ENCODE measurements around the gene ADSL. TPM values are rescaled to one million over a fixed set of nuclear protein-coding genes. Genes with fewer than 3 reads are reported as not detected.

ADSL gene
- total RNA-seq, 1 experiment from 2014 or later: 93.8 TPM

DNA sequence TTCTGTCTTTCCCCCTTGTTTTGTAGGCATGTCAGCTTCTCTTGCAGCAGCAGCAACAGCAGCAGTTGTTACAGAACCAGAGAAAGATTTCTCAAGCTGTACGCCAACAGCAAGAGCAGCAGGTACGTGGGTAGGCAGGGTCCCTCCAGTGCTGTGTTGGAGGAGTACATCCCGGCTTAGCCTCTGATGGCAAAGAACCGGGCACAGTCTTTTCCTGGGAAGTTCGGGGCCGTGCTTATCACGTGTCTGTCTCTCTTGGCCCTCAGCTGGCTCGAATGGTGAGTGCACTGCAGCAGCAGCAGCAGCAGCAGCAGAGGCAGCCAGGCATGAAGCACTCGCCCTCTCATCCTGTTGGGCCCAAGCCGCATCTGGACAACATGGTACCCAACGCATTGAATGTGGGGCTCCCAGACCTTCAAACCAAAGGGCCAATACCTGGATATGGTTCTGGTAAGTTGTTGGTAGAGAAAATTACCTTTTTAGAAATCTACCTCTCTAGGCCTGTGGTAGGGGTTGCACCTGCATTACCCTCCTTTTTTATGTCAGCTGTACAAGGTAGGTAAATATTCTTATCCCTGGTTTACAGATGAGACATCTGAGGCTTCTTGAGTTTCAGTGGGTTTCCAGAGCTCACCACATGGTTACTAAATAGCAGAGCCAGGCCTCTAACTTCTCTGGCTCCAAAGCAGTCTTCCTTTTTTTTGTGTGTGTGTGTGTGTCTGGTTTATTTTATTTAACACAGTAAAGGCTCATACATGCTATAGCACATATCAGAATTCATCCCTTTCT lies 45.2 kb upstream of the ADSL start:
- ATAC-seq: no peak
- intact Hi-C loops (cut with micrococcal nuclease): no loop called here
- H3K9me2 ChIP-seq (replicated peaks; ENCODE audit: low read length): no peaks in the 10 kb centered on the region
- no peaks in the 10 kb centered on the region for H4K20me1 ChIP-seq (ENCODE audit: low read length)
- no peaks in the 10 kb centered on the region for H3K9me3 ChIP-seq (ENCODE audit: low read length)
- TF ChIP-seq EZH2 (IDR thresholded peaks at IDR 0.05; ENCODE audit: low read length, unreplicated experiment) (no peak), EZH2phosphoT487 (IDR thresholded peaks at IDR 0.05; ENCODE audit: borderline replicate concordance, low read length) (no peak)
- TF ChIP-seq, protein P1, sequence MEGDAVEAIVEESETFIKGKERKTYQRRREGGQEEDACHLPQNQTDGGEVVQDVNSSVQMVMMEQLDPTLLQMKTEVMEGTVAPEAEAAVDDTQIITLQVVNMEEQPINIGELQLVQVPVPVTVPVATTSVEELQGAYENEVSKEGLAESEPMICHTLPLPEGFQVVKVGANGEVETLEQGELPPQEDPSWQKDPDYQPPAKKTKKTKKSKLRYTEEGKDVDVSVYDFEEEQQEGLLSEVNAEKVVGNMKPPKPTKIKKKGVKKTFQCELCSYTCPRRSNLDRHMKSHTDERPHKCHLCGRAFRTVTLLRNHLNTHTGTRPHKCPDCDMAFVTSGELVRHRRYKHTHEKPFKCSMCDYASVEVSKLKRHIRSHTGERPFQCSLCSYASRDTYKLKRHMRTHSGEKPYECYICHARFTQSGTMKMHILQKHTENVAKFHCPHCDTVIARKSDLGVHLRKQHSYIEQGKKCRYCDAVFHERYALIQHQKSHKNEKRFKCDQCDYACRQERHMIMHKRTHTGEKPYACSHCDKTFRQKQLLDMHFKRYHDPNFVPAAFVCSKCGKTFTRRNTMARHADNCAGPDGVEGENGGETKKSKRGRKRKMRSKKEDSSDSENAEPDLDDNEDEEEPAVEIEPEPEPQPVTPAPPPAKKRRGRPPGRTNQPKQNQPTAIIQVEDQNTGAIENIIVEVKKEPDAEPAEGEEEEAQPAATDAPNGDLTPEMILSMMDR (conservative IDR thresholded peaks at IDR 0.05; ENCODE audit: low read depth, low read length): no peak
- H3K36me3 ChIP-seq (ENCODE audit: low read depth, low read length): no peaks in the 10 kb centered on the region; the same call in none of the 2 replicates
- H3K27ac ChIP-seq (ENCODE audit: low read length): no peak overlapping the region
- no TSS peak for BruUV-seq (replicated peaks)
- no peaks in the 10 kb centered on the region for H3K79me2 ChIP-seq (ENCODE audit: low read length)
- H3K9ac ChIP-seq (ENCODE audit: low read length): no peak overlapping the region
- ChIA-PET POLR2A (ENCODE audit: unreplicated experiment) (no interaction called here), CTCF (no interaction called here)
- no peak for DNase-seq
- H3K27me3 ChIP-seq (ENCODE audit: low read length): no peaks in the 10 kb centered on the region
- H2AFZ ChIP-seq (ENCODE audit: low read length): no peak overlapping the region
- H3K4me3 ChIP-seq (ENCODE audit: low read length): no peak overlapping the region
- no peak overlapping the region for H3K4me2 ChIP-seq (ENCODE audit: low read length)
- H3K4me1 ChIP-seq (ENCODE audit: insufficient read depth, low read length): no peaks in the 10 kb centered on the region
- no peaks in the 10 kb centered on the region for H3F3A ChIP-seq (ENCODE audit: low read length, unreplicated experiment)

DNA sequence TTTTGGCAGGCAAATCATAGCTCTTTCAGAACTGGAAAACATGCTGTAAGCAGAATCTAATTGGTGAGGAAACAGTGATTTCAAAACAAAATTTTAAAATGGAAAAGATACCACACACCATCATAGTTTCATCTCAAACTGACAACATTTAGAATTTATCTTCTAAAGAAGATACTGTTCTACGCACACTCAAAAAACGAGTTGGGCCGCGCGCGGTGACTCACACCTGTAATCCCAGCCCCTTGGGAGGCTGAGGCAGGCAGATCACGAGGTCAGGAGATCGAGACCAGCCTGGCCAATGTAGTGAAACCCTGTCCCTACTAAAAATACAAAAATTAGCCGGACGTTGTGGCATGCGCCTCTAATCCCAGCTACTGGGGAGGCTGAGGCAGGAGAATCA lies 44.2 kb upstream of the ADSL start:
- DNase-seq (no peak), ATAC-seq (no peak)
- Histone ChIP-seq H3K4me2 (ENCODE audit: low read length) (no peak overlapping the region), H2AFZ (ENCODE audit: low read length) (no peak overlapping the region), H3K36me3 (ENCODE audit: low read depth, low read length) (no peaks in the 10 kb centered on the region; the same call in 1 of the 2 replicates), H3K79me2 (ENCODE audit: low read length) (no peaks in the 10 kb centered on the region), H3K9me2 (replicated peaks; ENCODE audit: low read length) (no peaks in the 10 kb centered on the region), H3K9ac (ENCODE audit: low read length) (no peak overlapping the region), H3K4me3 (ENCODE audit: low read length) (no peak overlapping the region), H4K20me1 (ENCODE audit: low read length) (no peaks in the 10 kb centered on the region), H3F3A (ENCODE audit: low read length, unreplicated experiment) (no peaks in the 10 kb centered on the region), H3K9me3 (ENCODE audit: low read length) (no peaks in the 10 kb centered on the region), H3K27me3 (ENCODE audit: low read length) (no peaks in the 10 kb centered on the region), H3K27ac (ENCODE audit: low read length) (no peak overlapping the region), H3K4me1 (ENCODE audit: insufficient read depth, low read length) (no peaks in the 10 kb centered on the region)
- intact Hi-C loops (cut with micrococcal nuclease): no loop called here
- CTCF ChIA-PET: no interaction called here
- BruUV-seq (replicated peaks): no TSS peak
- POLR2A ChIA-PET (ENCODE audit: unreplicated experiment): no interaction called here
- no peak for TF ChIP-seq EZH2 (IDR thresholded peaks at IDR 0.05; ENCODE audit: low read length, unreplicated experiment)
- no peak for TF ChIP-seq EZH2phosphoT487 (IDR thresholded peaks at IDR 0.05; ENCODE audit: borderline replicate concordance, low read length)
- TF ChIP-seq, protein P1 (conservative IDR thresholded peaks at IDR 0.05; ENCODE audit: low read depth, low read length): no peak

DNA sequence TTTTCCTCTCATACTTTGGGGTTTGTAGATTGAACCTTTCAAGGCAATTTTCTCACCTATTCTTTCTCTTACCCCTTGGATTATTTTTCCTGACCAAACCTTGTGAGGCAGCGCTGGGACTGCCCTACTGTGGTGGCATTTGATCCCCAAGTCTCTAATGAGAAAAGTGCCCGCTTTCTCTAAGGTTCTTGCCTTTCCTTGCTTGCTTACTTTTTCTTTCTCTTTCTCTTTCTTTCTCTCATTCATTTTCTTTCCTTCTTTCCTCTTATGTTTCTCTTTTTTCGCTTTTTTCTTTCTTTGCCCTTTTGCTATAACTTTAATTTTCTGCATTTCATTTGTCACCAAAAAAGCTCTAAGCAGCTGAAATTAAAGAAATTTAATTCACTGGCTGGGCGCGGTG lies 40.7 kb upstream of the ADSL start:
- Histone ChIP-seq H3K4me1 (ENCODE audit: insufficient read depth, low read length) (no peaks in the 10 kb centered on the region), H3K9ac (ENCODE audit: low read length) (no peak overlapping the region), H4K20me1 (ENCODE audit: low read length) (no peaks in the 10 kb centered on the region), H3K9me3 (ENCODE audit: low read length) (no peaks in the 10 kb centered on the region), H3K4me3 (ENCODE audit: low read length) (no peak overlapping the region), H2AFZ (ENCODE audit: low read length) (no peak overlapping the region), H3K27ac (ENCODE audit: low read length) (no peak overlapping the region), H3K9me2 (replicated peaks; ENCODE audit: low read length) (no peaks in the 10 kb centered on the region), H3K4me2 (ENCODE audit: low read length) (no peak overlapping the region), H3K36me3 (ENCODE audit: low read depth, low read length) (no peaks in the 10 kb centered on the region; the same call in none of the 2 replicates), H3F3A (ENCODE audit: low read length, unreplicated experiment) (no peaks in the 10 kb centered on the region), H3K27me3 (ENCODE audit: low read length) (no peaks in the 10 kb centered on the region), H3K79me2 (ENCODE audit: low read length) (no peaks in the 10 kb centered on the region)
- DNase-seq (no peak), ATAC-seq (no peak)
- intact Hi-C loops (cut with micrococcal nuclease): no loop called here
- BruUV-seq (replicated peaks): no TSS peak
- ChIA-PET CTCF (no interaction called here), POLR2A (ENCODE audit: unreplicated experiment) (no interaction called here)
- TF ChIP-seq, protein P1 (conservative IDR thresholded peaks at IDR 0.05; ENCODE audit: low read depth, low read length): no peak
- TF ChIP-seq EZH2 (IDR thresholded peaks at IDR 0.05; ENCODE audit: low read length, unreplicated experiment) (no peak), EZH2phosphoT487 (IDR thresholded peaks at IDR 0.05; ENCODE audit: borderline replicate concordance, low read length) (no peak)
